Measurements from ENCODE around the gene IL11RA. TPM values are rescaled to one million over a fixed set of nuclear protein-coding genes. Genes with fewer than 3 reads are reported as not detected.

The IL11RA gene
- total RNA-seq, 2 experiments from 2014 or later = 17.4 to 20.7 TPM

DNA sequence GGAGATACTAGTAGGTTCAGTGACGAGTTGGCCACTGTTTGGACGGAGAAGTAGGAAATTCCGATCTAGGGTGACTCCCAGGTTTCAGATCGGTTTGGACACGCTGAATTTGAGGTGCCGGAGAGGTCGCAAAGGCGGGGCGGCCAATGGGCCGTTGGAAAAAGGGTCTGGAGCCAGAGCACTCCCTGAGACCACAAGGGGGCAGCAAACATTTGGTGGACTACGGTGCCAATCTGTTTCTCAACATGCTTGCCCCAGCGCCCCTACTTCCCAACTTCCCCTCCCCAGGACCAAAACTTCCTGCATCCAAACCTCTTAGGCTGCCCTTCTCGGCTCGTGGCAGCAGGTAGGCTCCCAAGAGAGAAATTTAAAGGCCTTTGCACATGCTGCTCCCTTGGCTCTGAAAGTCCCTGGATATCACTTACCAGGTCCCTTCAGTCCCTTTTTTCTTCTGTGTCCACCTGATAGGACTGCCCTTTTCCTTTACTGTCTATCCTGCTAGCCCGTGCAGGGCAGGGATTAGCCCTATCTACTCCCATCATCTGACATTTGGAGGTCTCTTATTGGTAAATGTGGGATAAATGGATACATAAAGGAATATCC lies 39.1 kb upstream of the IL11RA start:
- intact Hi-C loops (cut with micrococcal nuclease) = loop anchor here (2.0 kb wide), 1 partner anchor 22 kb away; no protein-coding TSS in a partner anchor
- TF ChIP-seq CTCF (IDR thresholded peaks at IDR 0.05) = peak; percentile 76
- H3K4me1 Mint-ChIP-seq (ENCODE audit: low read depth) = peaks cover 20% of the 10 kb centered on the region
- peak overlapping the region; percentile 87 for H3K4me3 Mint-ChIP-seq
- DNase-seq (peak; percentile 81), ATAC-seq (peak; percentile 40)
- H3K27me3 Mint-ChIP-seq = no peaks in the 10 kb centered on the region
- ChIA-PET CTCF (interaction anchor here (0.7 to 8.3 kb wide), 14 partner anchors 8 to 90 kb away, joined by 3 to 142 read pairs (median 6); partner anchors contain the start of genes DCTN3, GALT and SIGMAR1), POLR2A (interaction anchor here (0.9 to 2.2 kb wide), 6 partner anchors 9 to 33 kb away, joined by 3 to 35 read pairs (median 4); partner anchors contain the start of genes GALT and SIGMAR1)
- H3K9me3 Mint-ChIP-seq = no peaks in the 10 kb centered on the region
- H3K36me3 Mint-ChIP-seq (ENCODE audit: low read depth) = peaks cover 17% of the 10 kb centered on the region
- H3K27ac Mint-ChIP-seq = peak overlapping the region; percentile 92

DNA sequence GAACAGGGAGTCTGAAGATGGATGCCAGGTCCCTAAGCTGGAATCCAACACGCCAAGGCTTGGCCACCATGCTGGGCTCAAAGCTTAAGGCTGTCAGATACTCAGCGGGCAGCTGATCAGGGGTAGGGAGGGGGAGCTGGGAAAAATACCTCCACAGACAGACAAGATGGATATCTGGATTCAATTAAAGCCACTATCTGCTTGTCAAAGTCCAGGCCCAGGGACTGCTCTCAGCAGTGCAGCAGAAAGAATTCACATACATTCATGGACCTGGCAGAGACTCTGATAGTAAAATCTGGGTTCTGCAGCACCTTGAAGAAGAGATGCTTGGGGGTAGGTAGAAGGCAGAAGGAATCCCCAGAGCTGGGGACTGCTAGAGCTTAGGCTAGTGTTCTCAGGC lies 36.9 kb upstream of the IL11RA start:
- POLR2A ChIA-PET = interaction anchor here (0.6 to 1.6 kb wide), 5 partner anchors 11 to 31 kb away, joined by 3 to 5 read pairs (median 4); partner anchors contain the start of gene GALT
- DNase-seq (no peak), ATAC-seq (no peak)
- CTCF ChIA-PET = interaction anchor here (1.2 to 8.3 kb wide), 4 partner anchors 11 to 68 kb away, joined by 4 to 142 read pairs (median 4); partner anchors contain the start of gene SIGMAR1
- no peak overlapping the region for H3K4me3 Mint-ChIP-seq
- H3K4me1 Mint-ChIP-seq (ENCODE audit: low read depth) = peaks cover 30% of the 10 kb centered on the region
- no peak for TF ChIP-seq CTCF (IDR thresholded peaks at IDR 0.05)
- H3K27ac Mint-ChIP-seq = no peak overlapping the region
- H3K36me3 Mint-ChIP-seq (ENCODE audit: low read depth) = peaks cover 11% of the 10 kb centered on the region
- no peaks in the 10 kb centered on the region for H3K9me3 Mint-ChIP-seq
- intact Hi-C loops (cut with micrococcal nuclease) = no loop called here
- no peaks in the 10 kb centered on the region for H3K27me3 Mint-ChIP-seq

DNA sequence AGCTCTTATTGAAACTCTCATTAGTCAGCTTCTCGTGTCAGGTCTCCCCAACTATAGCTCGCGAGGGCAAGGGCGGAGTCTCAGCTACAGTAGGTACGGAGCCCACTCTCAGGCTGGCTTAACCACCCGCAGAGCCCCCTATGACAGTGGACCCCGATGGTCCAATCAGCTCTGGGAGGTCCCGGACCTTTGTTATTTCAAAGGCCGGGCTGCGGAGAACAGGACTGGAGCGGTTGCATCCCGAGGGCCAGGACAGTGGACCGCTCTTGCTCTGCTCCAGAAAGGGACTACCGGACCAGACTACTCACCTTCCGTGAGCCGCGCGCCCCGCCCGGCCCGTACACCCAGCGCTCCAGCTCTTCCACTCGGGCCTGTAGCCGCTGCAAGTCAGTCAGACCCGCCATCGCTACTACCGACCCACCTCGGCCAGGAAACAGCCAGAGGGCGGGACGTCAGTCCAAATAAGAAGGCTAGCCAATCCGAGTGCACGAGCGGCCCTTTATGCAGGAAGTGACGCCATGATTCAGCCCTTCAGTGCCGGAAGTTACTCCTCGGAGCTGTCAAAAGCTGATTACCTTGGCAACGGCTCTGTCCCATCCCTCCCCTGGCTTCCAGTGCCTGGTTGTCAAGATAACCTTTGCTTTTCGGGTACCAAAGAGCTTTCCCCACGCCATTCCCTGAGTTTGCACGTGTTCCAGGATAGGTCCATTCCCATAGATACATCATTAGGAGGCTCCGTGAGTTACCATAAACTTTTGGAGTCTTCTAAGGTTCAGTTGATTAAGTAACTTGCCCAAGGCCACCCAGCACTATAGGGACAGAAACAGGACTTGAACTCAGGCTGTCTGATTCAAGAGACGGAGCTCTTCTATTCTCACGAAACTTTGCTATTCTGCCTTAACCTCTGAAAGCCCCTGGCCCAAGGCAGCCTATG lies 31.7 kb upstream of the IL11RA start, which contains the start of gene DCTN3:
Gene DCTN3 (minus strand): TSS at position 435 of the 934 bp plus-strand sequence. CDS start 31 bp downstream, at position 404.
- TF ChIP-seq CTCF (IDR thresholded peaks at IDR 0.05) = no peak
- ChIA-PET CTCF (interaction anchor here (1.1 to 7.6 kb wide), 10 partner anchors 9 to 82 kb away, joined by 3 to 142 read pairs (median 6); partner anchors contain the start of genes ARID3C, GALT, RPP25L and SIGMAR1), POLR2A (interaction anchor here (0.7 to 7.3 kb wide), 7 partner anchors 9 to 440 kb away, joined by 3 to 59 read pairs (median 4); partner anchors contain the start of genes ARID3C, GALT, RPP25L and SIGMAR1)
- H3K9me3 Mint-ChIP-seq = no peaks in the 10 kb centered on the region
- ATAC-seq = peak; percentile 99
- H3K27ac Mint-ChIP-seq = peak within 1 kb of the TSS; percentile 75
- peak within 1 kb of the TSS; percentile 91 for H3K4me3 Mint-ChIP-seq
- peaks cover 17% of the 10 kb centered on the region for H3K27me3 Mint-ChIP-seq
- no peaks in the 10 kb centered on the region for H3K36me3 Mint-ChIP-seq (ENCODE audit: low read depth)
- H3K4me1 Mint-ChIP-seq (ENCODE audit: low read depth) = peaks cover 26% of the 10 kb centered on the region
- peak; percentile 97 for DNase-seq
- intact Hi-C loops (cut with micrococcal nuclease) = no loop called here

DNA sequence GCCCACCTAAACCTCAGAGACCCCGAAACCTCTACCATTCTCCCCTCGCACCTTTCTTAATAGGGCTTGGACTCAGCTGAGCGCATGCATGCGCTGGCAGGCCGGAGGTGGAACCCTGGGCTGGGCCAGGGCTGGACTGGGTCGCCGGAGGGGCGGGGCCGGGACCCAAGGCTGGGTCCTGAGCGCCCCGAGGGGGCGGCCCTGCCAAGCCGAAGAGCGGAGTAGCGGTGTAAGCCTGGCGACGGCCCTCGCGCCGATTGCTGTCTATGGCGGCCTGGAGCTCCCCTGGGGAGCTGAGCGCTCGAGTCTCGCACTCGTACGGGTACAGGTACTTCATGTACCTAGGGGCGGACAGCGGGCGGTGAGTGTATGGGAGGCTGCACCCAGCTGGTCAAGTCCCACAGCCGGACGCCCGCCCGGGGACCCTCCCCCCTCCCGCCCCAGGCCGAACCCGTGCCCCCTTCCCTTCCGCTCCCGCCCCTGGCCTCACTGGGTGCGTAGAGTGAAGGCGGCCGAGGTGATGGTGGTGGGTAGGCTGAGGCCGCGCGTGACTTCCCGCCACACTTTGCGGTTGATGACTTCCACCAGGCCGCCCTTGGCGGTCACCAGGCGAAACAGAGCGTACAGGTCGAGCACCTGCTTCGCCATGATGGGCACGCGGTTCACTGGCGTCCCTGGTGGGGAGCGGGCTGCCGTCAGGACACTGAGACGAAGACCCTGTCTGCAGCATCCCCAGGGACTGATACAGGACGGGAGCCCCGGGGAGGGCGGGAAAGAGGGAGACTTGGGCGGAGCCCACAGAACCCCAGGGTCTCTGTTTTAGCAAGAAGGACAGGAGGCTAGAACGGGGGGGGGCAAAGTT lies 28.4 kb upstream of the IL11RA start:
- H3K4me3 Mint-ChIP-seq = peak overlapping the region; percentile 34
- CTCF ChIA-PET = interaction anchor here (1.0 to 7.6 kb wide), 3 partner anchors 10 to 22 kb away, joined by 3 to 142 read pairs (median 9); partner anchors contain the start of gene SIGMAR1
- H3K27me3 Mint-ChIP-seq = peaks cover 47% of the 10 kb centered on the region
- ATAC-seq (no peak), DNase-seq (peak; percentile 35)
- no peak overlapping the region for H3K27ac Mint-ChIP-seq
- intact Hi-C loops (cut with micrococcal nuclease) = no loop called here
- no peaks in the 10 kb centered on the region for H3K9me3 Mint-ChIP-seq
- H3K36me3 Mint-ChIP-seq (ENCODE audit: low read depth) = no peaks in the 10 kb centered on the region
- POLR2A ChIA-PET = interaction anchor here (1.0 to 7.3 kb wide), 2 partner anchors 12 to 23 kb away, joined by 3 to 59 read pairs; partner anchors contain the start of genes GALT and SIGMAR1
- H3K4me1 Mint-ChIP-seq (ENCODE audit: low read depth) = peaks cover 33% of the 10 kb centered on the region
- no peak for TF ChIP-seq CTCF (IDR thresholded peaks at IDR 0.05)
